ENCODE measurements around the gene KCNQ1. TPM values are rescaled to one million over a fixed set of nuclear protein-coding genes. Genes with fewer than 3 reads are reported as not detected.
A peak's percentile ranks its signal among the peaks of the same experiment; 100 is the strongest.

KCNQ1 gene
- total RNA-seq, 5 donors from 2014 or later (not counting 1 experiment from before 2014, with no cell fraction given) = 20.9 to 32.9 (median 24.0) TPM

GRCh38 chr11:2461956-2462542 lies 17.2 kb downstream of the KCNQ1 start:
- H3K36me3 Mint-ChIP-seq = no peaks in the 10 kb centered on the region
- Histone ChIP-seq H3K36me3 (ENCODE audit: control insufficient read depth in 2 of 2, extremely low read depth in 1 of 2, insufficient read depth in 1 of 2, low read length in 1 of 2) (no peaks in the 10 kb centered on the region), H3K9me3 (no peaks in the 10 kb centered on the region), H3K4me1 (ENCODE audit: control insufficient read depth in 1 of 2, extremely low read depth in 1 of 2, insufficient read depth in 2 of 2, low read length in 2 of 2) (peaks cover 6 to 66% of the 10 kb centered on the region in 2 experiments), H3K4me3 (ENCODE audit: control insufficient read depth in 1 of 2, extremely low read depth in 1 of 2, low read length in 1 of 2) (no peak overlapping the region), H3K27me3 (replicated peaks in 1 of 2; ENCODE audit: control insufficient read depth in 2 of 2, extremely low read depth in 1 of 2, insufficient read depth in 2 of 2, low read length in 1 of 2) (peaks cover 0 to 9% of the 10 kb centered on the region in 2 experiments), H3K27ac (ENCODE audit: low read length) (no peak overlapping the region)
- H3K4me1 Mint-ChIP-seq = peaks cover 57 to 70% (median 65%) of the 10 kb centered on the region in 3 donors
- H3K27ac Mint-ChIP-seq = peak overlapping the region in 1 of 2 donors; percentile 58
- ChIA-PET CTCF (no interaction called here), POLR2A (no interaction called here)
- H3K4me3 Mint-ChIP-seq = peak overlapping the region in 1 of 3 donors; percentile 34
- 82% methylated on average over 12 of the region's 14 CpGs for WGBS (ENCODE audit: insufficient coverage)
- H3K9me3 Mint-ChIP-seq = no peaks in the 10 kb centered on the region
- H3K27me3 Mint-ChIP-seq = no peaks in the 10 kb centered on the region
- DNase-seq (peak in 1 of 35 experiments; percentile 6), ATAC-seq (replicated peaks in 1 of 4) (no peak)

GRCh38 chr11:2462543-2462985 lies 17.8 kb downstream of the KCNQ1 start:
- ATAC-seq (replicated peaks in 1 of 4) = no peak
- ChIA-PET POLR2A (no interaction called here), CTCF (no interaction called here)
- H3K4me1 Mint-ChIP-seq = peaks cover 62 to 73% (median 70%) of the 10 kb centered on the region in 3 donors
- peak overlapping the region in 1 of 3 donors; percentile 34 for H3K4me3 Mint-ChIP-seq
- H3K36me3 Mint-ChIP-seq = no peaks in the 10 kb centered on the region
- Histone ChIP-seq H3K4me3 (ENCODE audit: control insufficient read depth in 1 of 2, extremely low read depth in 1 of 2, low read length in 1 of 2) (no peak overlapping the region), H3K9me3 (no peaks in the 10 kb centered on the region), H3K27ac (ENCODE audit: low read length) (no peak overlapping the region), H3K27me3 (replicated peaks in 1 of 2; ENCODE audit: control insufficient read depth in 2 of 2, extremely low read depth in 1 of 2, insufficient read depth in 2 of 2, low read length in 1 of 2) (peaks cover 0 to 9% of the 10 kb centered on the region in 2 experiments), H3K36me3 (ENCODE audit: control insufficient read depth in 2 of 2, extremely low read depth in 1 of 2, insufficient read depth in 1 of 2, low read length in 1 of 2) (no peaks in the 10 kb centered on the region), H3K4me1 (ENCODE audit: control insufficient read depth in 1 of 2, extremely low read depth in 1 of 2, insufficient read depth in 2 of 2, low read length in 2 of 2) (peaks cover 9 to 71% of the 10 kb centered on the region in 2 experiments)
- no peak for DNase-seq
- H3K27ac Mint-ChIP-seq = peak overlapping the region in 1 of 2 donors; percentile 52
- H3K27me3 Mint-ChIP-seq = no peaks in the 10 kb centered on the region
- WGBS (ENCODE audit: insufficient coverage) = 86% methylated on average over 5 of the region's 8 CpGs
- no peaks in the 10 kb centered on the region for H3K9me3 Mint-ChIP-seq

- no peaks in the 10 kb centered on the region for H3K27me3 Mint-ChIP-seq
- CTCF ChIA-PET = no interaction called here
- no peak overlapping the region for H3K27ac ChIP-seq (ENCODE audit: low read length)
- POLR2A ChIA-PET = no interaction called here
- no peak overlapping the region for H3K4me3 ChIP-seq (ENCODE audit: control insufficient read depth in 1 of 2, extremely low read depth in 1 of 2, low read length in 1 of 2)
- H3K4me1 Mint-ChIP-seq = peaks cover 64 to 79% (median 74%) of the 10 kb centered on the region in 3 donors
- H3K36me3 Mint-ChIP-seq = no peaks in the 10 kb centered on the region
- WGBS (ENCODE audit: insufficient coverage) = 53% methylated on average over 14 of the region's 24 CpGs
- peak overlapping the region in 1 of 3 donors; percentile 52 for H3K4me3 Mint-ChIP-seq
- H3K27me3 ChIP-seq (replicated peaks in 1 of 2; ENCODE audit: control insufficient read depth in 2 of 2, extremely low read depth in 1 of 2, insufficient read depth in 2 of 2, low read length in 1 of 2) = peaks cover 0 to 9% of the 10 kb centered on the region in 2 experiments
- H3K9me3 Mint-ChIP-seq = no peaks in the 10 kb centered on the region
- H3K27ac Mint-ChIP-seq = peak overlapping the region in 1 of 2 donors; percentile 52
- no peaks in the 10 kb centered on the region for H3K36me3 ChIP-seq (ENCODE audit: control insufficient read depth in 2 of 2, extremely low read depth in 1 of 2, insufficient read depth in 1 of 2, low read length in 1 of 2)
- H3K4me1 ChIP-seq (ENCODE audit: control insufficient read depth in 1 of 2, extremely low read depth in 1 of 2, insufficient read depth in 2 of 2, low read length in 2 of 2) = peaks cover 14 to 77% of the 10 kb centered on the region in 2 experiments
- no peaks in the 10 kb centered on the region for H3K9me3 ChIP-seq
- DNase-seq (peak in 4 of 35 experiments; percentile 12 to 36 (median 22)), ATAC-seq (replicated peaks in 1 of 4) (peak in 2 of 4 experiments; percentile 13 to 20)
Measured at GRCh38 chr11:2462986-2463765, 18.4 kb downstream of the KCNQ1 start.

- Mint-ChIP-seq H3K36me3 (no peaks in the 10 kb centered on the region), H3K27ac (no peak overlapping the region), H3K4me3 (peak overlapping the region in 1 of 3 donors; percentile 52), H3K4me1 (peaks cover 63 to 81% (median 78%) of the 10 kb centered on the region in 3 donors), H3K9me3 (no peaks in the 10 kb centered on the region), H3K27me3 (no peaks in the 10 kb centered on the region)
- 89% methylated on average over 14 of the region's 26 CpGs for WGBS (ENCODE audit: insufficient coverage)
- CTCF ChIA-PET = no interaction called here
- H3K4me1 ChIP-seq (ENCODE audit: control insufficient read depth in 1 of 2, extremely low read depth in 1 of 2, insufficient read depth in 2 of 2, low read length in 2 of 2) = peaks cover 17 to 81% of the 10 kb centered on the region in 2 experiments
- ATAC-seq (replicated peaks in 1 of 4) (no peak), DNase-seq (peak in 1 of 35 experiments; percentile 4)
- peaks cover 0 to 12% of the 10 kb centered on the region in 2 experiments for H3K27me3 ChIP-seq (replicated peaks in 1 of 2; ENCODE audit: control insufficient read depth in 2 of 2, extremely low read depth in 1 of 2, insufficient read depth in 2 of 2, low read length in 1 of 2)
- POLR2A ChIA-PET = no interaction called here
- no peak overlapping the region for H3K4me3 ChIP-seq (ENCODE audit: control insufficient read depth in 1 of 2, extremely low read depth in 1 of 2, low read length in 1 of 2)
- H3K9me3 ChIP-seq = no peaks in the 10 kb centered on the region
- H3K36me3 ChIP-seq (ENCODE audit: control insufficient read depth in 2 of 2, extremely low read depth in 1 of 2, insufficient read depth in 1 of 2, low read length in 1 of 2) = no peaks in the 10 kb centered on the region
- H3K27ac ChIP-seq (ENCODE audit: low read length) = no peak overlapping the region
Measured at GRCh38 chr11:2463766-2464277, 19.0 kb downstream of the KCNQ1 start.

- Histone ChIP-seq H3K27ac (ENCODE audit: low read length) (no peak overlapping the region), H3K36me3 (ENCODE audit: control insufficient read depth in 2 of 2, extremely low read depth in 1 of 2, insufficient read depth in 1 of 2, low read length in 1 of 2) (no peaks in the 10 kb centered on the region), H3K27me3 (replicated peaks in 1 of 2; ENCODE audit: control insufficient read depth in 2 of 2, extremely low read depth in 1 of 2, insufficient read depth in 2 of 2, low read length in 1 of 2) (peaks cover 0 to 14% of the 10 kb centered on the region in 2 experiments), H3K4me3 (ENCODE audit: control insufficient read depth in 1 of 2, extremely low read depth in 1 of 2, low read length in 1 of 2) (no peak overlapping the region), H3K4me1 (ENCODE audit: control insufficient read depth in 1 of 2, extremely low read depth in 1 of 2, insufficient read depth in 2 of 2, low read length in 2 of 2) (peaks cover 17 to 76% of the 10 kb centered on the region in 2 experiments), H3K9me3 (no peaks in the 10 kb centered on the region)
- Mint-ChIP-seq H3K27ac (peak overlapping the region in 1 of 2 donors; percentile 52), H3K4me3 (peak overlapping the region in 1 of 3 donors; percentile 9), H3K4me1 (peaks cover 65 to 83% (median 76%) of the 10 kb centered on the region in 3 donors), H3K27me3 (no peaks in the 10 kb centered on the region), H3K36me3 (no peaks in the 10 kb centered on the region), H3K9me3 (no peaks in the 10 kb centered on the region)
- 88% methylated on average over 8 of the region's 13 CpGs for WGBS (ENCODE audit: insufficient coverage)
- CTCF ChIA-PET = no interaction called here
- DNase-seq = peak in 2 of 35 experiments; percentile 5 to 10
- POLR2A ChIA-PET = no interaction called here
- no peak for ATAC-seq (replicated peaks in 1 of 4)
Measured at GRCh38 chr11:2464451-2465165, 19.8 kb downstream of the KCNQ1 start.

Data from T-cell (primary cell).